Activated CD8-positive, alpha-beta T cell treated with anti-CD3 and anti-CD28 coated beads for 36 hours (primary cell): Measurements from ENCODE around the gene ABHD14A. TPM values are rescaled to one million over a fixed set of nuclear protein-coding genes. Genes with fewer than 3 reads are reported as not detected.

Experiments
- ATAC-seq: fragments of 200-7000 bp; cut with Tn5 transposase; one replicate; pipeline ENCODE4 v1.10.0; 2021; ENCODE audit warnings: mild to moderate bottlenecking, moderate library complexity
- CTCF ChIA-PET: fragments of 350-600 bp; sonication (Branson Sonifier 250); formaldehyde crosslinking; loops from one replicate; lab custom pipeline; 2021; ENCODE audit warnings: antibody characterized with exemption; lab: Charles Lee
- POLR2A ChIA-PET: fragments of 350-600 bp; sonication (Branson Sonifier 250); formaldehyde crosslinking; loops from one replicate; lab custom pipeline; 2021; ENCODE audit warnings: antibody characterized with exemption; lab: Charles Lee
- DNase-seq: peaks from one replicate; pipeline ENCODE4 v3.0.0-alpha.2; 2020
- H3K27ac Mint-ChIP-seq: one replicate; pipeline ENCODE4 v1.8.0; 2021; ENCODE audit warnings: mild to moderate bottlenecking, mixed read lengths
- H3K27me3 Mint-ChIP-seq: one replicate; pipeline ENCODE4 v1.8.0; 2021; ENCODE audit warnings: mixed read lengths
- H3K36me3 Mint-ChIP-seq: one replicate; pipeline ENCODE4 v1.8.0; 2021; ENCODE audit warnings: low read depth, mixed read lengths
- H3K4me1 Mint-ChIP-seq: one replicate; pipeline ENCODE4 v1.8.0; 2021; ENCODE audit warnings: low read depth, mixed read lengths
- H3K4me3 Mint-ChIP-seq: one replicate; pipeline ENCODE4 v1.8.0; 2021; ENCODE audit warnings: mild to moderate bottlenecking, moderate library complexity, mixed read lengths
- H3K9me3 Mint-ChIP-seq: one replicate; pipeline ENCODE4 v1.8.0; 2021; ENCODE audit warnings: mixed read lengths
- CTCF ChIP-seq: fragments of 200-600 bp; IDR thresholded peaks from one replicate; pipeline ENCODE4 v1.8.0; 2022; ENCODE audit warnings: antibody characterized with exemption, mild to moderate bottlenecking
- intact Hi-C: fragments of 100-400 bp; cut with micrococcal nuclease; formaldehyde crosslinking; loops from one replicate; pipeline ENCODE4 v1.10.0; 2022
- total RNA-seq, 2 experiments: library from RNA; stranded (reverse); gene quantifications; one replicate each; pipeline ENCODE4 v1.2.3, GENCODE V29; 2021

The ABHD14A gene
- total RNA-seq, 2 experiments from 2014 or later = 8.9 to 9.5 TPM

GRCh38 chr3:51997935-51998596, 23.2 kb downstream of the ABHD14A start:
- DNase-seq (no peak), ATAC-seq (no peak)
- Mint-ChIP-seq H3K36me3 (peaks cover 27% of the 10 kb centered on the region), H3K27me3 (no peaks in the 10 kb centered on the region), H3K4me3 (no peak overlapping the region), H3K27ac (no peak overlapping the region), H3K9me3 (no peaks in the 10 kb centered on the region), H3K4me1 (peaks cover 18% of the 10 kb centered on the region)
- POLR2A ChIA-PET = interaction anchor here (0.6 to 0.7 kb wide), 2 partner anchors 56 to 161 kb away, joined by 3 read pairs; no protein-coding TSS in a partner anchor
- no peak for TF ChIP-seq CTCF
- intact Hi-C loops = no loop called here
- CTCF ChIA-PET = interaction anchor here (0.8 to 1.7 kb wide), 7 partner anchors 10 to 147 kb away, joined by 3 to 8 read pairs (median 4); partner anchors contain the start of genes PARP3 and RRP9

- intact Hi-C loops = no loop called here
- Mint-ChIP-seq H3K27me3 (no peaks in the 10 kb centered on the region), H3K4me3 (no peak overlapping the region), H3K36me3 (peaks cover 21% of the 10 kb centered on the region), H3K4me1 (peaks cover 15% of the 10 kb centered on the region), H3K9me3 (no peaks in the 10 kb centered on the region), H3K27ac (no peak overlapping the region)
- ChIA-PET CTCF (interaction anchor here (0.8 to 1.7 kb wide), 6 partner anchors 9 to 146 kb away, joined by 3 to 8 read pairs (median 5); no protein-coding TSS in a partner anchor), POLR2A (interaction anchor here (0.7 kb wide), 1 partner anchor 55 kb away, joined by 3 read pairs; no protein-coding TSS in a partner anchor)
- no peak for DNase-seq
- no peak for TF ChIP-seq CTCF
- ATAC-seq = no peak
Measured at GRCh38 chr3:51998774-51999173, 23.9 kb downstream of the ABHD14A start.

GRCh38 chr3:51999846-52000245, 25.0 kb downstream of the ABHD14A start:
- DNase-seq (no peak), ATAC-seq (no peak)
- no peaks in the 10 kb centered on the region for H3K27me3 Mint-ChIP-seq
- no peak overlapping the region for H3K27ac Mint-ChIP-seq
- H3K4me3 Mint-ChIP-seq = no peak overlapping the region
- intact Hi-C loops = loop anchor here (2.0 to 5.0 kb wide), 2 partner anchors 52 to 123 kb away; no protein-coding TSS in a partner anchor
- POLR2A ChIA-PET = no interaction called here
- H3K36me3 Mint-ChIP-seq = peaks cover 10% of the 10 kb centered on the region
- no peaks in the 10 kb centered on the region for H3K9me3 Mint-ChIP-seq
- no peak for TF ChIP-seq CTCF
- CTCF ChIA-PET = interaction anchor here (5.2 to 6.2 kb wide), 3 partner anchors 54 to 147 kb away, joined by 74 to 92 read pairs (median 83); partner anchors contain the start of gene DUSP7
- H3K4me1 Mint-ChIP-seq = peaks cover 8% of the 10 kb centered on the region

GRCh38 chr3:52001443-52001974, 26.6 kb downstream of the ABHD14A start:
- ChIA-PET POLR2A (interaction anchor here (0.7 to 1.4 kb wide), 5 partner anchors 18 to 142 kb away, joined by 3 to 5 read pairs (median 3); partner anchors contain the start of genes ACY1 and DUSP7), CTCF (interaction anchor here (0.6 to 6.2 kb wide), 42 partner anchors 10 to 487 kb away, joined by 3 to 92 read pairs (median 4); partner anchors contain the start of genes ABHD14B, DUSP7, GPR62 and PARP3)
- H3K9me3 Mint-ChIP-seq = no peaks in the 10 kb centered on the region
- ATAC-seq (peak; percentile 99), DNase-seq (peak; percentile 95)
- no peaks in the 10 kb centered on the region for H3K27me3 Mint-ChIP-seq
- H3K27ac Mint-ChIP-seq = no peak overlapping the region
- H3K36me3 Mint-ChIP-seq = no peaks in the 10 kb centered on the region
- TF ChIP-seq CTCF = peak; percentile 94
- H3K4me1 Mint-ChIP-seq = peaks cover 13% of the 10 kb centered on the region
- H3K4me3 Mint-ChIP-seq = no peak overlapping the region
- intact Hi-C loops = loop anchor here (1.0 to 5.0 kb wide), 3 partner anchors 51 to 143 kb away; no protein-coding TSS in a partner anchor
